Left ventricle myocardium superior (tissue), 1 donor: ENCODE measurements around the gene EBF3. TPM values are rescaled to one million over a fixed set of nuclear protein-coding genes. Genes with fewer than 3 reads are reported as not detected.
A peak's percentile ranks its signal among the peaks of the same experiment; 100 is the strongest.
"Not testable (repeated sequence)": the region's sequence is repeated elsewhere in the genome, so short reads cannot be mapped to it uniquely, and the experiment has no call there.

Experiments
- ATAC-seq: fragments of 200-7000 bp; cut with Tn5 transposase; one replicate; pipeline ENCODE4 v1.9.1; 2020; ENCODE audit warnings: mild to moderate bottlenecking, moderate library complexity
- DNase-seq: peaks from one replicate; pipeline ENCODE4 v3.0.0-alpha.2; 2020
- intact Hi-C: fragments of 100-400 bp; cut with micrococcal nuclease; formaldehyde crosslinking; loops from one replicate; pipeline ENCODE4 v1.11.0; 2022
- total RNA-seq: library from RNA; stranded (reverse); fragmentation: NEBNext Ultra II Directional; extraction: Animal tissue kit (Norgen Biotek cat#: 25700); gene quantifications from one replicate; pipeline ENCODE4 v1.2.1, GENCODE V29; 2021
- donor health status: DM: no; HTN: yes; CAD: no; lungs with severe emphysema.

Gene EBF3
- total RNA-seq, 1 donor from 2014 or later = 7.1 TPM

DNA sequence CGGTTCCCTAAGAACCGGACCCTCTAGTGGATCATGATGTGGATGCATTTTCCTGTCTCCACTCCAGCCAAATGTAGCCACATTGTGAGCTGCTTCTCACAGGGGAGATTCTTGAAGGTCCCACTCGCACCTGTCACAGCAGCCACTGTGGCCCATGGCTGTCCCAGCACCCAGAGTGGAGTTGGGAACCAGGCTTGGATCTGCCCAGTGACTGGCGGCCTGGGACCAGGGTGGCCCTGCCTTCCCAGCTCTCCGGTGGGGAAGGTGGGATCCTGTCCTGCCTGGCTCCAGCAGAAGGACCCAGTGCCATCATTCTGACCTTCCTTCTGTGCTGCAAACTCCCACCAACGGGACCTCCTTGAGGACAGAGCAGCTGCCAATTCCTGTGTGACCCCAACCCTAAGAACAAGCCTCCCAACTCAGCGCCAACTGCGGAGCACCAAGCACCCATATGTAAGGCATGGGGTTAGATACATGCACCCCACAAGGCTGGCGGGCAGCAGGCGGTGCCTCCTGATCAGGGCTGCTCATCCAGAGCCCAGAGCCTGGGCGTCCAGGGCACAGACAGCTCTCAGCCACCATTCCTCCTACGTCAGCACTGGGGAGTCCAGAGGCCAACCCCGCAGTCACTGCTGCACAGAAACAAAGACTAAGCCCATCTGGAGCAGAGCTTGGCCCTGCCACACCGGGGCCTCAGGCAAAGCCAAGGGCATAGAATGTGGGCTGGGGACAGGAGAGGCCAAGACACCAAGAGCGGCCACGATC, 28.8 kb downstream of the EBF3 start:
- no peak for DNase-seq
- no peak for ATAC-seq
- intact Hi-C loops = no loop called here

DNA sequence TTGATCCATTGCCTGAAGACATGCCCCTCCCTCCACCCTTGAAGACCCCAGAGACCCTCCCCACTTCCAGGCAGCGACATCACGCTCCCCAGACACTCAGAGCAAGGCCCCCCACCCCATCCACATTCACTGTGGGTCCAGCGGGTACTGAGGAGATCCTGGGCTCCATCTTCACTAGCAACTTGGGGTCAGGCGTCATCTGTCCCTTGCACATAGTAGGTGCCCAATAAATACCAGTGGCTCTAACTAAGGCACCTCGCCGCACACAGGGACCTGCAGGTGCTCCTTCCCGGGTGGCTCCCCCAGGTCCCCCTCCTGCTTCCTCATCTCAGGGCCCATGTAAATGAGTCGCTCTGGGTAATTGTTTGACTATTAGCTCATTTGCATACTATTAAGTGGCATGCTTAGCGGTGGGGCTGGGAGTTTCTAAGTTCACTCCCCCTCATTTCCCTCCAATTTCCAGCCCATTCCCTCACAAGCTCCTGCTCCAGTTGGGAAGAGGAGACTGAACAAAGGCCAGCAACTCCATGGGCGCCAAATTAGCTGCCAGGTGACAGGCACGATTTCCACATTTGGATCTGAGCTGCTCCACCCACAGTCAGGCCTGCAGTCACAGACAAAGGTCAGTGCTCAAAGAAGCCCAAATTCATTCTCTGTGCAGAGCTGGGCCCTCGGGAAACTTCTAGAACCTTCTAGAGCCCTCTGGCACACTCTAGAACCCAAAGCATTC, 29.7 kb downstream of the EBF3 start:
- DNase-seq = no peak
- intact Hi-C loops = no loop called here
- no peak for ATAC-seq

DNA sequence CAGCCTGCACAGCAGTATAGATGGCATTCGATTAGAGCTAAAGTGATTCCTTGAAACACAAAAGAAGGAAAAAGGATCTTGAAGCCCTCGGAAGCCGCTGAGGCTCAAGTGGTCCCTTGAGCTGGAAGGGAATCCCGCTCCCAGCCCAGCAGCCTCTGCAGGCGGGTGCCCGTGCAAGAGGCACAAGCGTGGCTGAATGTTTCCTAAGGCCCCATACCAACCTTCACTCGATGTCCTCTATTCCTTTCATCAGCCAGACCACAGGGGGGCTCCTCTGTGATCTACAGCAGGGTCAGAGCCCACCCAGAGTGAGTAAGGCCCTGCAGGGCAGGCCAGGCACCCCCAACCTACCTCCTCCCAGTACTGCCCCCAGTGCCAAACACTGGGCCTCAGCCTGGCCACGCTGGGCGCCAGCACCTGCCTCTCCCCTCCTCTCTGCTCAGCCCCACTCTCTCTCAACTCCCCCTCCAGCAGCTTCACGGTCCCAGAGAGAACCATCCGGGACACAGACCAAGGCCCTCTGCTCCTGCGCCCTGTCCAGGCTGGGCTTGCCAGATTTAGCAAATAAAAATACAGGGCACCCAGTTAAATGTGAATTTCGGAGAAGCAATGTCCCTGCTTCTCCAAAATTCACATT, 30.5 kb downstream of the EBF3 start:
- no peak for ATAC-seq
- DNase-seq = no peak
- intact Hi-C loops = no loop called here

DNA sequence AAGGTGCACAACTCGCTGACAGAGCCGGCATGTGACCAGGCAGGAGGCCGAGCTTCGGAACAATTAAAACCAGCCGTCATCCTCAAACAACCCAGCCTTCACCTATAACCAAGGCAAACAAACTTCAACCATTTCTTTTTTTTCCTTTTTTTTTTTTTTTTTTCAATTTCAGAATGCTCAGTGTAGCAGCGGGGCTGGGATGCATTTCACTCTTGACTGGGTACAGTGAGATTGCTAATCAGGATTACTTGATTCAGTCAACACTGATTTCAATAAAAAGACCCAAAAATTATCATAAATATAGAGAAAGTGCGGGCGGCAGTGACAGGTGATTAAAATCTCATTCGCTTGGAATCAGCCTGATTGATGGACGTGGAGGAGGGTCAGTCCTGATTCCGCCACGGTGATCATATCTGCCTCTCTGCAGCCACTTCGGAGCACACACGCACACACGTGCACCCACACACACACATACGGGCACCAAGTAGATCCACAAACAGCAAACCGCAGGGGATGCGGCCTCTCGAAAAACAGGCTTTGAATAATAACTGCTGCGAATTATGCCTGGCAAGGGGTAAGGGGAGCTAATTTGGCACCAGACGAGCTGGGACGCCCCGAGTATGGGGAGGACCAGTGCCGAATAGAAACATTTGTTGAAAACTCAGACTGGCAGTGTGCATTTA, 31.2 kb downstream of the EBF3 start:
- no peak for ATAC-seq
- intact Hi-C loops = no loop called here
- no peak for DNase-seq

DNA sequence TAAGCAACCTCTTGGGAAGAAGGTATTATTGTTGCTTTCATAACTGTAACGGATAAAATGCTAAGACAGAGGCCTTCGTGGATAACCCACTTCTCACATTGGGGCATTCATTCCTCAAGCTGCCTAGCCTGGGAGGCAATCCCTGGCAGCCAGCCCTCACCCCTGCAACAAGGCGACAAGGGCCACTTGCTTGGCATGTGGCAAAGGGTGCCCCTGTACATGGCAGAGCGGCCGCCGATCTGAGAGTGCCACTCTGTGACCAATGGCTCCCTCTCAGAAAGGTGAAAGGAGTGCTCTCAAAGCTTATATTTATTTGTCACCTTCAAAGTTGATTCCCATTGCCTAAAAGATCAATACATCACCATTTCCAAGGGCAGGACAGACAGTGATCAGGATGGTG, 31.9 kb downstream of the EBF3 start:
- no peak for DNase-seq
- no peak for ATAC-seq
- intact Hi-C loops = no loop called here

DNA sequence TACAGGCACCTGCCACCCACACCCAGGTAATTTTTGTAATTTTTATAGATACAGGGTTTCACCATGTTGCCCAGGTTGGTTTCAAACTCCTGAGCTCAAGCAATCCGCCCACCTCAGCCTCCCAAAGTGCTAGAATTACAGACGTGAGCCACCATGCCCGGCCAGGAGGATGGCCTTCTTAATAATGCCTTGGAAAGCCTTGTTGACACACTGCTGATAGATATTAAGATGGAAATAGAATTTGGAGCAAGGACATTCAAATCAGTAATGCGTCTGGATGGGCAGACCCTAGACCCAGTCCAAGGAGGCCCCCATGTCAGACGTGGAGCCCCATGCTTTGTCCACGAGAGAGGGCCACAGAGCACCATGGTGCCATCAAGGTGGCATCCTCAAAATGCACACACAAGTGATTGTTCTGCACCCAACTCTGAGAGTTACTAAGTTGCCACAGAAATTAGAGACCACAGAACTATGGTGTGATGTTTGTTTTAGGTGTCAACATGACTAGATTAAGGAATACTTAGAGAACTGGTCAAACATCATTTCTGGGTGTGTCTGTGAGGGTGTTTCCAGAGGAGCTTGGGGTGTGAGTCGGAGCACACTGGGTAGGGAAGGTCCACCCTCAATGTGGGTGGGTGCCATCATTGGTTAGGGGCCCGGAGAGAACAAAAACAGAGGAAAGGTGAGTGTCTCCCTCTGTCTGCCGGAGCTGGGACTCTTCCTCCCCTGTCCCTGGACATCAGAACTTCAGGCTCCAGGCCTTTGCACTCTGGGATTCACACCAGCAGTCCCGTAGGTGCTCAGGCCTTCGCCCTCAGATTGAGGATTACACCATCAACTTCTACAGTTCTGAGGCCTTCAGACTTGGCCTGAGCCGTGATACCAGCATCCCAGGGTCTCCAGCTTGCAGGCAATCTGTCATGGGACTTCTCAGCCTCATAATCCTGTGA, 34.5 kb downstream of the EBF3 start:
- no peak for ATAC-seq
- intact Hi-C loops = no loop called here

DNA sequence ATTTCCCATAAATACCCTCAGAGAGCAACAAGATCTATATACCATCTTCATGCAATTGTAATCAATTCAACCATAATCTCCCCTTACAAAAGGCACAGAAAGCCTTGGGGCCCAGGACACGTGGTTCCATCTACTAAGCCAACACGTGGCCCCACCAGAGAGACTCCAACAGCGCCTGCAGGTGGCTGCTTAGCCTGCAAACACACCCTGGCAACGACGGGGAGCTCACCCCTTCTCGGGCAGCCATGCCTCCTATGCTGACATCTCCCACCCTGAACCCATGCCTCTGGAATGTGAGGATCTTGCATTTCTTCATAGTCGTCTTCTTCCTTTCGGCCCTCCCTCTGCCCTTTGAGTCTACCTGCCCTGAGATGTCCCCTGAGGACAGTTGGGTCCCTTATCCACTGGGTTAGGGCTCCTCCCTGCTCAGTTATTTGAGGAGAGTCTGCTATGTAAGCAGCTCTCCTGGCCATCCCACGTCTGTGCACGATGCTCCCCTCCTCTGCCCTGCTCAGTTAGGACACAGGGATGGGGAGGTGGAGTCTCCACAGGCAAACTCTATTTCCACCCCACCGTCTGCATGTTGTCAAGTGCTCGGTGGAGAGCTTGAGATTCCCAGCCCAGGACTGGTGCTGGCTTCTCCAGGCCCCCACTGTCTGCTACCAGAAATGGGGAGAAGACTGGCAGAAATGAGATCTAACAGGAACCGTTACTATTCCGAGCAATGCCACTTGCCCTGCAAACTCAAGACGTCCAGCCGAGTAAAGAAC, 36.5 kb downstream of the EBF3 start:
- intact Hi-C loops = no loop called here
- ATAC-seq = peak; percentile 22
- DNase-seq = no peak

More for the DNA sequence above, 34.5 kb downstream of the EBF3 start:
- DNase-seq = no peak

DNA sequence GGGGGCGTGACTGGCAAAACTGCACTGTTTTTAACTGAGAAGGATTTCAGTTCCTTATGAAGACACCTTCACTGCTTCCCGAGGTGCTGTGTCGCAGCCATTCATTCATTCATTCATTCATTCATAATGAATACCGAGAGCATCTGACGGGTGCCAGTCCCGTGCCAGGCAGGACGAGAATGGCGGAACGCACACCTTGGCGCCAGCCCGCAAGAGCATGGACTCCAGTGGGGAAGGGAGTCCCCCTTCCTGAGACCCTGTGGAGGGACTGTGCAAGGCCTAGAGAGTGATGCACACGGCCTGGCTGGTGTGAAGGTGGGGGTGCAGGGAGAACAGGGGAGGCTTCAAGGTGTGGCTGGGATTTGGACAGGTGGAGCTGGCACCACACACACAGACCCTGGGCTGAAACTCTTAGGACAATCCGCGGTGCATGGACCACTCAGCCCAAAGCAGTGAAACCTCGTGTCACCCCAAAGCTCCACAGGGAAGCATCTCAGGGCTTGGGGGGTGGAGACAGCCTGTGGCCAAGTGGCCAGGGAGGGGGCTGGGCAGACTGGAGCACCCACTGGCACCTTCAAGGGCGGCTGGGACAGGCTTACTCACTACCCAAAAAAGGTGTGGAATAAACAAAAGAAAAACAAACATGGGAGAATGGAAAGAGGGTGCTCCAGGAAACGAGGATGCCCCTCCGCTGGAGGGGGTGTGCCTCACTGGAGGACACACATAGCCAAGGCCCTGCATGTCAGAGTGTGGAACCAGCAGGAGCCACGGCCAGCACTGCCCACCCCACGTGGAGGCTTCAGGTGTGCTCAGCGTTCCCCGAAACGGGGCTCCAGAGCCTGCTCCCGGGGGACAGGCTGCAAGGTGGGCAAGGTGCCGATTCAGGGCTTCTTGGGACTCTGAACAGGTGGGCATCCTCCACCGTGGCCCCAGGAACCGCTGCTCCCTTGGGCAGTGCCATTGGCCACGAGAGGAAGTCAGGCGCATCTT, 37.7 kb downstream of the EBF3 start:
- no peak for DNase-seq
- intact Hi-C loops = no loop called here
- no peak for ATAC-seq

DNA sequence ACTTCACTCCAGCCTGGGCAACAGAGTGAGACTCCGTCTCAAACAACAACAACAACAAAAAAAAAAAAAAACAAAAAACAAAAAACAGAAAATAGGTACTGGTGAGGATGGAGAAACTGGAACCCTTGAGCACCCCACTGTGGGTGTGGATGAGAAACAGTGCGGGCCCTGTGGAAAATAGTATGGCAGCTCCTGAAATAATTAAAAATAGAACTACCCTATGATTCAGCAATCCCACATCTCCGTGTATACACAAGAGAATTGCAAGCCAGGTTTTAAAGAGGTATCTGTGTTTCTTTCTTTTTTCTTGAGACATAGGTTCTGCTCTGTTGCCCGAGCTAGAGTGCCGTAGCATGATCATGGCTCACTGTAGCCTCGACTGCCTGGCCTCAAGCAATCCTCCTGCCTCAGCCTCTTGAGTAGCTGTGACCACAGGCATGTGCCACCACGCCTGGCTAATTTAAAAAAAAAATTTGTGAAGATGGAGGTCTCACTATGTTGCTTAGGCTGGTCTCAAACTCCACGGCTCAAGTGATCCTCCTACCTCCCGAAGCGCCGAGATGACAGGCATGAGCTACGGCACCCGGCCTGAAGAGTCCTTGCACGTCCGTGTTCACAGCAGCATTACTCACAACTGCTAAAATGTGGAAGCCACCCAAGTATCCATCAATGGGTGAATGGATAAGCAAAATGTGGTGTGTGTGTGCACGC, 39.5 kb downstream of the EBF3 start:
- DNase-seq (no peak), ATAC-seq (no peak)
- intact Hi-C loops = no loop called here

DNA sequence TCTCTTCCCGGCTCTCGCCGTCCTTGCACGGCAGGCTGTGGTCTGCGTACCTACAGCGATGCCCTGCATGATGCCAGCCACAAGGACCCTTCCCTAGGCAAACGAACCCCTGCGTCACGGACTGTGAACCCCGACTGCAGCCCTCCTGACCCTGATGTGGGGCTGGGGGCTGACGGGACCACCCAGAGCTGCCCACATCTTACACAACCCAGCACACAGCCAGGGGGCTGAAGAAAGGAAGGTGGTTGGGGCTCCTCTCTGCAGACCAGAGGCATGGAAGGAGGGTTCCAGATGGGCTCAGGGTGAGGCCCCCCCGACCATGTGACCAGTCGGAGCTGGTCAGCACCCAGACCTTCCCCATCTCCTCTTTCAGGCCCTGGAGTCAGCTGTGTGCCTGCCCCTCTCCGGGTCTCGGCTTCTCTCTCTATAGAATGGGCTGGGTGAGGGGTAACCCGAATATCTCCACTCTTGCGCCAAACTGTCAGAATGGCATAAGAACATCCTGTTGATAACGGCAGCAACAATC, 41.4 kb downstream of the EBF3 start:
- ATAC-seq = no peak
- DNase-seq = no peak
- intact Hi-C loops = no loop called here

DNA sequence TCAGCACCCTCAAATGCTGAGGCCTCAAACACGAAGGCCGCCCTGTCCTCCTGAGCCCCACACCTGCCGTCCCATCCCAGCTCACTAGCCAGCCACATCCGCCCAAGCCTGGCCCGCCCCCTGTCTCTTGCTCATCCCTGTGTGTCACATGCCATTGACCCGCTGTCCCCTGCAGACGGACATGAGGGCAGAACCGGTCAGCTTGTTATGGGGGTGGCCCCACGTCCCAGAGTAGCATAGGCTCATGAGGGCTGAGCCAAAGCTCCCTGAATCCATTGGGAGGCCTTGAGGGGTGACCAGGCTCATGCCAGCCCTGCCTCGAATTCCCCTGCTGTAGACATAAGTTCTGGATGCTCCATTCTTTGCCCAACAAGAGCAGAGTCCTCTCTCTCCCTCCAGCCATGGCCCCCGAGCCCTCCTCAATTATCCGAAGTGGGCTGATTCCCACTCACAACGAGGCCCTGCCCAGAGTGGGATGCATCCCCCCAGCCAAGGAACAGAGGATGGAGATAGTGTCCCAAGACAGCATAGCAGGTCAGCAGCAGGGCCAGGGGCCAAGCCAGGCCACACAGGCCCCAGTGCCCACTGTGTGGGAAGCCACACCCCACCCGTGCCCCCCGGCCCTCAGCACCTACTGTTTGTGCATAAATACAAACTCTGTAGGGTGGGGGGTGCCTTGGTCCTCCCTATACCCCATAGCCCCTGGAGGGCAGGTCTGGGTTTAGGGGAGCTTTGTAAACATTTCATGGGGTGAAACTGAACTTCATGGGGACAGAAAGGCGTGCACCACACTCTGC, 42.1 kb downstream of the EBF3 start:
- intact Hi-C loops = no loop called here
- ATAC-seq = no peak
- DNase-seq = no peak

DNA sequence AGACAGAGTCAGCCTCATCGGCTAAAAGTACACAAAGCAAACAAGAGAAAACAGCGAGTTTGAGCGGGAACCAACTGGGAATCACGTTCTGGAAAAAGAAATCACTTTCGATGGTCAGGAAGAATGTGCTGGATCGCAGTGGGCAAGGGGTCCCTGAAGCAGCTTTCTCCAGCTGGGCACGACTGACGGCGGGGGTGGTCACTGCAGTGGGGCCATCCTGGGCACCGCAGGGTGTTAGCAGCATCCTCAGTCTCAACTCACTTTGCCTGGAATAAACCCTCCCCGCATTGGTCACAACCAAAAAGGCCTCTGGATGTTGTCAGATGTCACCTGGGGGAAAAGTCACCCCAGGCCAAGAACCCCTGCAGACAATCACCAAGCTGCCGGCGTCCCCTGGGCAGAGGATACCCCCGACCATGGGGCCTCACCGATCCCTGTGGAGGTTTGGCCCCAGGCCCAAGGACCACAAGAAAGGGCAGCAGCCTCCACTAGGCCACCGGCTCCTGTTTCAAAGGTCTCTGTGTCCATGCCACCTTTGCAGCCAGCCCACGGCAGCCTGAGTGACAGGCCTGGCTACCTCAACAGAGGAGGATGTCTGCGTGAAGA, 42.9 kb downstream of the EBF3 start:
- intact Hi-C loops = no loop called here
- DNase-seq (no peak), ATAC-seq (no peak)

DNA sequence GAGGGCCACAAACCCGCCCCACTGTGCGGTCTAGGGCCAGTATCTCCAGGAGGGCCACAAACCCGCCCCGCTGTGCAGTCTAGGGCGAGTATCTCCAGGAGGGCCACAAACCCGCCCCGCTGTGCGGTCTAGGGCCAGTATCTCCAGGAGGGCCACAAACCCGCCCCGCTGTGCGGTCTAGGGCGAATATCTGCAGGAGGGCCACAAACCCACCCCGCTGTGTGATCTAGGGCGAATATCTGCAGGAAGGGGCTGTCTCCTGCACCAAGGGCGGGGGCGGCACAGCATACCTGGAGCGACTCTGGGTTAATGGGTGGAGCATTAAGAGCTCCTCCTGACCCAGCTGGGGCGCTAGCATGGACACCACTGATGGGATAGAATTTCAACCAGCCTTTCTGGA, 43.9 kb downstream of the EBF3 start:
- intact Hi-C loops, DNase-seq, ATAC-seq: not testable (repeated sequence)

DNA sequence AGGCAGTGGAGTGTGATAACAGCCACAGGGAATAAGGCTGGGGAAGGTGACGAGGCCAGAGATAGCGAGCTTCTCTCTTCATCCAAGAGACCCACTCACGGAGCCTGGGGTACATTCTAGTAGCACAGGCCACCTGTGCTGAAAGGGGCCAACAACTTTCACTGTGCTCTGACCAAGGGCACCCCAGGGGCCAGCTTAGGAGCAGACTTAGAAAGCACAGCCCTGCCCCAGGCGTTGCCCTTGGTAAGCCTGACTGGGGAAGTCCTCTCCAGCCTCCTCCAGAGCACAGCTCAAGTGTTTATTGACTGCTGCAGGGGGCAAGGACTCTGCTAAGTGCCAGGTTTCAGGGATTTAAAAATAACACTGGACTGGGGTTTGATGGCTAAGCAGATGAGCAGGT, 44.7 kb downstream of the EBF3 start:
- intact Hi-C loops = no loop called here
- DNase-seq (no peak), ATAC-seq (no peak)

DNA sequence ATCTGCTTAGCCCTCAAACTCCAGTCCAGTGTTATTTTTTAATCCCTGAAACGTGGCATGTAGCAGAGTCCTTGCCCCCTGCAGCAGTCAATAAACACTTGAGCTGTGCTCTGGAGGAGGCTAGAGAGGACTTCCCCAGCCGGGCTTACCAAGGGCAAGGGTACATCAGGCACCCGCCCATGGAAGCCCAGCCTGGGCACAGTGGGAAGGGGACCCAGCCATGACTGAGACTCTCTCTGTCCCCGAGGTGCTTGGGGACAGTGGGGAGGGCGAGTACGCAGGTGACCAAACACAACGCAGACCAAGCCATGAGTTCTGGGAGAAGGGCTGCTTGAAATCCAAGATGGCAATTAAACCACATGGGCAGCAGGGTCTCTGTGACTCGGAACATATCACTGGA, 45.2 kb downstream of the EBF3 start:
- intact Hi-C loops = no loop called here
- ATAC-seq (no peak), DNase-seq (no peak)
